ENCODE results near the gene DMPK.

The DMPK gene

GRCh38 chr19:45780448-45781213 lies 1.7 kb downstream of the DMPK start:
- no peak for ATAC-seq
- TF ChIP-seq ZNF8 (CRISPR knock-in tag; IDR thresholded peaks at IDR 0.05) (no peak), GLIS3 (CRISPR knock-in tag; IDR thresholded peaks at IDR 0.05) (no peak), CSDC2 (CRISPR knock-in tag; IDR thresholded peaks at IDR 0.05) (no peak), ZFP3 (CRISPR knock-in tag; IDR thresholded peaks at IDR 0.05) (no peak), ZC3H10 (CRISPR knock-in tag; IDR thresholded peaks at IDR 0.05) (no peak), ZFP30 (CRISPR knock-in tag; IDR thresholded peaks at IDR 0.05) (no peak), SNAI2 (CRISPR knock-in tag; IDR thresholded peaks at IDR 0.05) (no peak), RARB (CRISPR knock-in tag; IDR thresholded peaks at IDR 0.05) (no peak)
- TF ChIP-seq, protein P1, sequence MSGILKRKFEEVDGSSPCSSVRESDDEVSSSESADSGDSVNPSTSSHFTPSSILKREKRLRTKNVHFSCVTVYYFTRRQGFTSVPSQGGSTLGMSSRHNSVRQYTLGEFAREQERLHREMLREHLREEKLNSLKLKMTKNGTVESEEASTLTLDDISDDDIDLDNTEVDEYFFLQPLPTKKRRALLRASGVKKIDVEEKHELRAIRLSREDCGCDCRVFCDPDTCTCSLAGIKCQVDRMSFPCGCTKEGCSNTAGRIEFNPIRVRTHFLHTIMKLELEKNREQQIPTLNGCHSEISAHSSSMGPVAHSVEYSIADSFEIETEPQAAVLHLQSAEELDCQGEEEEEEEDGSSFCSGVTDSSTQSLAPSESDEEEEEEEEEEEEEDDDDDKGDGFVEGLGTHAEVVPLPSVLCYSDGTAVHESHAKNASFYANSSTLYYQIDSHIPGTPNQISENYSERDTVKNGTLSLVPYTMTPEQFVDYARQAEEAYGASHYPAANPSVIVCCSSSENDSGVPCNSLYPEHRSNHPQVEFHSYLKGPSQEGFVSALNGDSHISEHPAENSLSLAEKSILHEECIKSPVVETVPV (CRISPR knock-in tag; IDR thresholded peaks at IDR 0.05): no peak

GRCh38 chr19:45780146-45780447 lies 2.2 kb downstream of the DMPK start:
- TF ChIP-seq, protein P2, sequence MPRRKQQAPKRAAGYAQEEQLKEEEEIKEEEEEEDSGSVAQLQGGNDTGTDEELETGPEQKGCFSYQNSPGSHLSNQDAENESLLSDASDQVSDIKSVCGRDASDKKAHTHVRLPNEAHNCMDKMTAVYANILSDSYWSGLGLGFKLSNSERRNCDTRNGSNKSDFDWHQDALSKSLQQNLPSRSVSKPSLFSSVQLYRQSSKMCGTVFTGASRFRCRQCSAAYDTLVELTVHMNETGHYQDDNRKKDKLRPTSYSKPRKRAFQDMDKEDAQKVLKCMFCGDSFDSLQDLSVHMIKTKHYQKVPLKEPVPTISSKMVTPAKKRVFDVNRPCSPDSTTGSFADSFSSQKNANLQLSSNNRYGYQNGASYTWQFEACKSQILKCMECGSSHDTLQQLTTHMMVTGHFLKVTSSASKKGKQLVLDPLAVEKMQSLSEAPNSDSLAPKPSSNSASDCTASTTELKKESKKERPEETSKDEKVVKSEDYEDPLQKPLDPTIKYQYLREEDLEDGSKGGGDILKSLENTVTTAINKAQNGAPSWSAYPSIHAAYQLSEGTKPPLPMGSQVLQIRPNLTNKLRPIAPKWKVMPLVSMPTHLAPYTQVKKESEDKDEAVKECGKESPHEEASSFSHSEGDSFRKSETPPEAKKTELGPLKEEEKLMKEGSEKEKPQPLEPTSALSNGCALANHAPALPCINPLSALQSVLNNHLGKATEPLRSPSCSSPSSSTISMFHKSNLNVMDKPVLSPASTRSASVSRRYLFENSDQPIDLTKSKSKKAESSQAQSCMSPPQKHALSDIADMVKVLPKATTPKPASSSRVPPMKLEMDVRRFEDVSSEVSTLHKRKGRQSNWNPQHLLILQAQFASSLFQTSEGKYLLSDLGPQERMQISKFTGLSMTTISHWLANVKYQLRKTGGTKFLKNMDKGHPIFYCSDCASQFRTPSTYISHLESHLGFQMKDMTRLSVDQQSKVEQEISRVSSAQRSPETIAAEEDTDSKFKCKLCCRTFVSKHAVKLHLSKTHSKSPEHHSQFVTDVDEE (CRISPR knock-in tag; IDR thresholded peaks at IDR 0.05): no peak
- TF ChIP-seq SNAI2 (CRISPR knock-in tag; IDR thresholded peaks at IDR 0.05) (no peak), ZNF8 (CRISPR knock-in tag; IDR thresholded peaks at IDR 0.05) (no peak), ZNF565 (CRISPR knock-in tag; conservative IDR thresholded peaks at IDR 0.05; ENCODE audit: low read depth) (no peak), ZC3H10 (CRISPR knock-in tag; IDR thresholded peaks at IDR 0.05) (no peak), TCF4 (CRISPR knock-in tag; IDR thresholded peaks at IDR 0.05; ENCODE audit: borderline replicate concordance) (no peak), ESRRG (CRISPR knock-in tag; IDR thresholded peaks at IDR 0.05) (no peak), GLIS3 (CRISPR knock-in tag; IDR thresholded peaks at IDR 0.05) (no peak), ZFP30 (CRISPR knock-in tag; IDR thresholded peaks at IDR 0.05) (no peak), ISL1 (CRISPR knock-in tag; IDR thresholded peaks at IDR 0.05) (no peak), RARB (CRISPR knock-in tag; IDR thresholded peaks at IDR 0.05) (no peak), POU6F1 (CRISPR knock-in tag; IDR thresholded peaks at IDR 0.05; ENCODE audit: borderline replicate concordance, low read depth) (no peak), ZNF70 (CRISPR knock-in tag; IDR thresholded peaks at IDR 0.05) (no peak), OSR1 (CRISPR knock-in tag; IDR thresholded peaks at IDR 0.05) (no peak), ARNTL (CRISPR knock-in tag; IDR thresholded peaks at IDR 0.05; ENCODE audit: borderline replicate concordance, low read depth) (no peak)
- TF ChIP-seq, protein P3, sequence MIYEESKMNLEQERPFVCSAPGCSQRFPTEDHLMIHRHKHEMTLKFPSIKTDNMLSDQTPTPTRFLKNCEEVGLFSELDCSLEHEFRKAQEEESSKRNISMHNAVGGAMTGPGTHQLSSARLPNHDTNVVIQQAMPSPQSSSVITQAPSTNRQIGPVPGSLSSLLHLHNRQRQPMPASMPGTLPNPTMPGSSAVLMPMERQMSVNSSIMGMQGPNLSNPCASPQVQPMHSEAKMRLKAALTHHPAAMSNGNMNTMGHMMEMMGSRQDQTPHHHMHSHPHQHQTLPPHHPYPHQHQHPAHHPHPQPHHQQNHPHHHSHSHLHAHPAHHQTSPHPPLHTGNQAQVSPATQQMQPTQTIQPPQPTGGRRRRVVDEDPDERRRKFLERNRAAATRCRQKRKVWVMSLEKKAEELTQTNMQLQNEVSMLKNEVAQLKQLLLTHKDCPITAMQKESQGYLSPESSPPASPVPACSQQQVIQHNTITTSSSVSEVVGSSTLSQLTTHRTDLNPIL (CRISPR knock-in tag; IDR thresholded peaks at IDR 0.05; ENCODE audit: low read depth): no peak
- TF ChIP-seq, protein P4, sequence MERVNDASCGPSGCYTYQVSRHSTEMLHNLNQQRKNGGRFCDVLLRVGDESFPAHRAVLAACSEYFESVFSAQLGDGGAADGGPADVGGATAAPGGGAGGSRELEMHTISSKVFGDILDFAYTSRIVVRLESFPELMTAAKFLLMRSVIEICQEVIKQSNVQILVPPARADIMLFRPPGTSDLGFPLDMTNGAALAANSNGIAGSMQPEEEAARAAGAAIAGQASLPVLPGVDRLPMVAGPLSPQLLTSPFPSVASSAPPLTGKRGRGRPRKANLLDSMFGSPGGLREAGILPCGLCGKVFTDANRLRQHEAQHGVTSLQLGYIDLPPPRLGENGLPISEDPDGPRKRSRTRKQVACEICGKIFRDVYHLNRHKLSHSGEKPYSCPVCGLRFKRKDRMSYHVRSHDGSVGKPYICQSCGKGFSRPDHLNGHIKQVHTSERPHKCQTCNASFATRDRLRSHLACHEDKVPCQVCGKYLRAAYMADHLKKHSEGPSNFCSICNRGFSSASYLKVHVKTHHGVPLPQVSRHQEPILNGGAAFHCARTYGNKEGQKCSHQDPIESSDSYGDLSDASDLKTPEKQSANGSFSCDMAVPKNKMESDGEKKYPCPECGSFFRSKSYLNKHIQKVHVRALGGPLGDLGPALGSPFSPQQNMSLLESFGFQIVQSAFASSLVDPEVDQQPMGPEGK (CRISPR knock-in tag; IDR thresholded peaks at IDR 0.05; ENCODE audit: borderline replicate concordance): no peak
- no peak for ATAC-seq
